Hematopoietic multipotent progenitor cell (in vitro differentiated cells): ENCODE results near the gene AATK. TPM values are rescaled to one million over a fixed set of nuclear protein-coding genes. Genes with fewer than 3 reads are reported as not detected.
A peak's percentile ranks its signal among the peaks of the same experiment; 100 is the strongest.
"Not testable (repeated sequence)": the region's sequence is repeated elsewhere in the genome, so short reads cannot be mapped to it uniquely, and the experiment has no call there.

Source experiments
- DNase-seq, 3 donors: peaks; one replicate each; pipeline ENCODE4 v3.0.0-alpha.2; 2011 to 2015; ENCODE audit warnings: low read depth in 2 of 3, low spot score in 2 of 3
- small RNA-seq: library from RNA; depleted of rRNA; stranded (forward); fragments of <200 nt; gene quantifications from one replicate; pipeline ENCODE3, GENCODE V24; 2012
- total RNA-seq: library from RNA; depleted of rRNA; stranded (reverse); fragments of >200 nt; gene quantifications from one replicate; pipeline ENCODE4 v1.2.3, GENCODE V29; 2012

AATK gene
- total RNA-seq, 1 donor, result 7.0 TPM

DNA sequence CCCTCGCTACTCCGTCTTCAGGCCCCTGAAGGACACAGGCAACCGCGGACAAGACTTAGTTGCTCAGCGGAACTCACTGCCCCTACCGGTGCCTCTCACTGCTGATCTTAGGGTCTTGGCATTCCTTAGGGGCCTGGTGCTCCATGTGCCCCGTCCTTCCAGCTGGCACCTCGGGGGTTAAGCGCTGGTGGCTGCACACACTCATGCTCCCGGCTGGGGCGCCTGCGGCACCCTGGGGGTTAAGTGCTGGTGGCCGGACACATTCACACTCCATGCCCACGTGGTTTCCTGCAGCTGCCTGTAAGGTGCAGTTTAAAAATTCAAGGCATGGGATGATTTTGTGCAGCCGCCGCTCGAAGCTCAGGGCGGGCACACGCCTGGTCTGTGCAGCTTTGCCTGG is 86.0 kb downstream of the AATK start:
- no peak for DNase-seq

GRCh38 chr17:81078026-81078913 is 87.8 kb downstream of the AATK start:
- not testable (repeated sequence) for DNase-seq

GRCh38 chr17:81076141-81076679 is 89.8 kb downstream of the AATK start:
- no peak for DNase-seq

GRCh38 chr17:81075307-81075706 is 90.7 kb downstream of the AATK start:
- no peak for DNase-seq

DNA sequence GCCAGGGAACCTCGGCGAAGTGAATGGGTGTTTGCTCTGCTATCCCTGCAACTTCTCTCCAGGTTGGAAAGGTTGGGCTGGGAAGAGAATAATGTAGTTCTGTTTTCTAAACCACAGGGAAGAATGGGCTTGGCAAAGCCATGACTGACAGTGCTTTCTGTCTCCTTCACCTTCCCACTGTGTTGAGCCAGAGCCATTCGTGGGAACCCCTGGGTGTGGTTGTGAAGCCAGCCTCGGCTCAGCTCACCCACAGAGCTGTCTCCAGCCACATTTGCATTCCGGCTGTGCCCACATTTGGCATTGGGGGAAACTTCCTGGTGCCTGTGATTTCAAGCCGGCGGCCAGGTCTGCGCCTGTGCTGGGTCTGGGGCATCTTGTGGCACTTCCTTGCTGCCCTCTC is 91.1 kb downstream of the AATK start:
- no peak for DNase-seq

GRCh38 chr17:81073967-81074839 is 91.8 kb downstream of the AATK start:
- DNase-seq, result no peak

- no peak for DNase-seq
Measured at GRCh38 chr17:81071761-81072741, 94.0 kb downstream of the AATK start.

DNA sequence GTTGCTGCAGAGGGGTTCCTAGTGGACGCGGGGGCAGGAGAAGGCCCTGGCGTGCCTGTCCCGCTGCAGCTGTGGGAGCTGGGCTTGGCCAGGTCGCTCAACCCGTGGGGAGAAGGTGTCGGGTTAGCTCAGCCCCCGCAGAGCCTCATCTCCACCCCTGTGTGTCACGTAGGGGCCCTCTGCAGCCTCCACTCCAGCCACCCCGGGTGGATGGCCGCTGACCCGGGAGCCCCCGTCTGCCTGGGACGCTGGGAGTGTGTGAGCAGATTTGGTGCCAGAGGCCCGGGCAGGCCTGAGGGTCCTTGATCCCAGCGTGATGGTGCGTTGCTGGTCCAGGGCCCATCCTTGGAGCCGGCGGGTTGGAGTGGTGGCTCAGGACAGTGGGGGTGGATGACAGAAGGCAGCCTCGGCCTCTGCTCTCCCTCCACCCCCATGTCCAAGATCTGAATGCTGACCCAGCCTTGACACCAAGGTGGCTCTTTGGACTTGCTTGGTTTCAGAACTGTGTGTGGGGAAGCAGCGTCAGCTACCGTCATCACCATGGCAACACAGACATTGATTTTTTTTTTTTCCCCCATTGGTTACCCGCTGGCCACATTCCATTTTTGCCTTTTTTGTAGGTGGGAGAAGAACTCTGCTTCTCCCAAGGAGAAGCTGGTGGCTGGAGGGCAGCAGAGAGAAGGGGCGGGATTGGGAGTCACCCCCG is 95.3 kb downstream of the AATK start:
- no peak for DNase-seq

DNA sequence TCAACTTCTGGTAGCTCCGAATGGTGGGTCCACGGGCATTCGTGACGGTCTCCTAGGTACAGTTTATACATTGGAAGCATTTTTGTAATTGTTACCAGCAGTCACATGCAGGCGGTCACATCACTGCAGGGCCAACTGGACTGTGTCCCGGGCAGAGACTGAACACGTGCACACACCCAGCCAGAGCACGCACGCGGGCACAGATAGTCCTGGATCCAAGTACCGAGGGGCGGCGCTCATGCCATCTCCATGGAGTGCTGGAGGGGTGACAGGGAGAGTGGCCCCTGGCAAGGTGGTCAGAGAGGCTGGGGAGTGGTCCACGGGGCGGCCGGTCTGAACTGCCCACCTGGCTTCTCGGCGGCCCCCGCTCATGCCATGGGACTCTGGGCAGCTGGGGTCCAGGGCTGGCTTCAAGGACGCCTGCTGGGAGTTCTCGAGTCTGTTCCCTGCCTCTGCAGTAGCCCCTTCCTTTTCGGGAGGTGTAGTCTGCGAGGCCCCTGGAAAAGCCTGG is 96.8 kb downstream of the AATK start:
- no peak for DNase-seq

GRCh38 chr17:81068411-81069134 is 97.4 kb downstream of the AATK start:
- DNase-seq, result no peak

DNA sequence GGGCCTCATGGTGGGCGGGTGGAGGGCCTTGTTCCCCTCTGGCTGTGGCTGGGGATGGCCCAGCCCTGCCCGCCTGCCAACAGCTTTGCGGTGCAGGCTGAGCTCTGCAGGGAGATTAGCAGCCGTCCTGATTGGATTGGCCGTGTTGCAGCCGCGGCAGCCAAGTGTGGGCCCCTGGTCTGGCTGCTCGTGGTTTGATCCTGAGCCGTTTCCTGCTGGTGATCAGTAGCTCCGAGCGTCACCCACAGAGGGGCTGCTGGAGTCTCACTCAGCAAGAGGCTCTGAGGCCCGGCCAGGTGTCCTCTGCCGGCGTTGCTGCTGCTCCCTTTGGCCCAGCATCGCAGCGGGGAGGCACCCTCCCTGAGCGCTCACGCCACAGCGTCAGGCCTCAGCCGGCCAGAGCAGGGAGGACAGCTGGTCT is 98.6 kb downstream of the AATK start:
- DNase-seq, result no peak

Small RNA genes lying within 50 kb of the gene (small RNA-seq; reads per million reads assigned to genes)
- gene MIR1250 (0.54 reads per million), gene MIR3065 (35.7 reads per million, percentile 95 among the genes with 10 or more reads in this experiment), gene MIR657 (not detected)

Other genes starting within 250 kb of the AATK start
- gene CHMP6, start 174.4 kb downstream of the AATK start, total RNA-seq, result 16.2 TPM
- gene BAIAP2, start 131.1 kb downstream of the AATK start, total RNA-seq, result 5.1 TPM
- not detected for gene PVALEF, start 714 bp downstream of the AATK start, total RNA-seq
- 17.8 TPM for gene CEP131, start 56.7 kb upstream of the AATK start, total RNA-seq
- gene TEPSIN, start 72.8 kb upstream of the AATK start, total RNA-seq, result 38.0 TPM
- 17.0 TPM for gene NDUFAF8, start 73.1 kb upstream of the AATK start, total RNA-seq
- gene SLC38A10, start 129.1 kb upstream of the AATK start, total RNA-seq, result 91.8 TPM
- 21.3 TPM for gene BAHCC1, start 229.2 kb upstream of the AATK start, total RNA-seq